HG02642 (cell line): ENCODE measurements around the gene SYT3.
A peak's percentile ranks its signal among the peaks of the same experiment; 100 is the strongest.

Source experiments
- ATAC-seq: cut with Tn5 transposase; IDR thresholded peaks from one replicate; pipeline ENCODE4 v1.9.1; 2021; ENCODE audit warnings: mild to moderate bottlenecking; ENCODE audit not compliant: unreplicated experiment, poor library complexity

Gene SYT3

GRCh38 chr19:50639121-50640112 is at the start of gene SYT3:
TSS of gene SYT3 (minus strand) at chr19:50639881. CDS start at chr19:50637411, 2,470 bp downstream.
- ATAC-seq = no peak

- ATAC-seq = no peak
Observed at GRCh38 chr19:50688766-50689165, 49.1 kb upstream of the SYT3 start.

- ATAC-seq = no peak
Observed at GRCh38 chr19:50686310-50687032, 46.8 kb upstream of the SYT3 start.

- ATAC-seq = peak; percentile 81
Observed at GRCh38 chr19:50679177-50680125, 39.8 kb upstream of the SYT3 start.

GRCh38 chr19:50678323-50678722 is 38.6 kb upstream of the SYT3 start:
- ATAC-seq = no peak

GRCh38 chr19:50677636-50678035 is 38.0 kb upstream of the SYT3 start:
- no peak for ATAC-seq

- no peak for ATAC-seq
Observed at GRCh38 chr19:50676625-50677197, 37.0 kb upstream of the SYT3 start.

- ATAC-seq = no peak
Observed at GRCh38 chr19:50673118-50673517, 33.4 kb upstream of the SYT3 start.

- no peak for ATAC-seq
Observed at GRCh38 chr19:50670102-50670380, 30.4 kb upstream of the SYT3 start.

GRCh38 chr19:50669302-50670101 is 29.8 kb upstream of the SYT3 start:
- no peak for ATAC-seq

GRCh38 chr19:50668879-50669278 is 29.2 kb upstream of the SYT3 start:
- ATAC-seq = no peak

GRCh38 chr19:50668416-50668815 is 28.7 kb upstream of the SYT3 start:
- ATAC-seq = no peak

- no peak for ATAC-seq
Observed at GRCh38 chr19:50667759-50668231, 28.1 kb upstream of the SYT3 start.

- ATAC-seq = no peak
Observed at GRCh38 chr19:50667177-50667758, 27.6 kb upstream of the SYT3 start.

- no peak for ATAC-seq
Observed at GRCh38 chr19:50666346-50667176, 26.9 kb upstream of the SYT3 start.

GRCh38 chr19:50664204-50664603 is 24.5 kb upstream of the SYT3 start:
- no peak for ATAC-seq

- no peak for ATAC-seq
Observed at GRCh38 chr19:50663482-50663790, 23.8 kb upstream of the SYT3 start.
